ENCODE results near the gene LOXHD1. TPM values are rescaled to one million over a fixed set of nuclear protein-coding genes. Genes with fewer than 3 reads are reported as not detected.

LOXHD1 gene
- total RNA-seq, 4 donors from 2014 or later: 0.62 TPM; not detected in 3

- intact Hi-C loops (cut with DNase I; ENCODE audit: low total_unique reads): no loop called here
Measured at GRCh38 chr18:46506974-46507586, 149.9 kb downstream of the LOXHD1 start.

GRCh38 chr18:46502444-46502843 lies 154.6 kb downstream of the LOXHD1 start:
- no peaks in the 10 kb centered on the region for H3K27me3 ChIP-seq
- no peaks in the 10 kb centered on the region for H3K4me1 ChIP-seq
- H3K27ac ChIP-seq: no peak overlapping the region
- H3K9me3 ChIP-seq: no peaks in the 10 kb centered on the region
- TF ChIP-seq CTCF (IDR thresholded peaks at IDR 0.05) (no peak), POLR2A (IDR thresholded peaks at IDR 0.05) (no peak)
- no peaks in the 10 kb centered on the region for H3K36me3 ChIP-seq
- no peak overlapping the region for H3K4me3 ChIP-seq
- intact Hi-C loops (cut with DNase I; ENCODE audit: low total_unique reads): no loop called here
- DNase-seq: no peak

More at GRCh38 chr18:46506974-46507586, 149.9 kb downstream of the LOXHD1 start:
- Histone ChIP-seq H3K4me1 (no peaks in the 10 kb centered on the region), H3K27me3 (no peaks in the 10 kb centered on the region), H3K36me3 (no peaks in the 10 kb centered on the region), H3K9me3 (no peaks in the 10 kb centered on the region), H3K4me3 (no peak overlapping the region), H3K27ac (no peak overlapping the region)
- no peak for DNase-seq
- no peak for TF ChIP-seq POLR2A (IDR thresholded peaks at IDR 0.05)
- no peak for TF ChIP-seq CTCF (IDR thresholded peaks at IDR 0.05)

GRCh38 chr18:46497129-46497528 lies 159.9 kb downstream of the LOXHD1 start:
- DNase-seq: no peak
- intact Hi-C loops (cut with DNase I; ENCODE audit: low total_unique reads): no loop called here
- TF ChIP-seq POLR2A (IDR thresholded peaks at IDR 0.05) (no peak), CTCF (IDR thresholded peaks at IDR 0.05) (no peak)

DNA sequence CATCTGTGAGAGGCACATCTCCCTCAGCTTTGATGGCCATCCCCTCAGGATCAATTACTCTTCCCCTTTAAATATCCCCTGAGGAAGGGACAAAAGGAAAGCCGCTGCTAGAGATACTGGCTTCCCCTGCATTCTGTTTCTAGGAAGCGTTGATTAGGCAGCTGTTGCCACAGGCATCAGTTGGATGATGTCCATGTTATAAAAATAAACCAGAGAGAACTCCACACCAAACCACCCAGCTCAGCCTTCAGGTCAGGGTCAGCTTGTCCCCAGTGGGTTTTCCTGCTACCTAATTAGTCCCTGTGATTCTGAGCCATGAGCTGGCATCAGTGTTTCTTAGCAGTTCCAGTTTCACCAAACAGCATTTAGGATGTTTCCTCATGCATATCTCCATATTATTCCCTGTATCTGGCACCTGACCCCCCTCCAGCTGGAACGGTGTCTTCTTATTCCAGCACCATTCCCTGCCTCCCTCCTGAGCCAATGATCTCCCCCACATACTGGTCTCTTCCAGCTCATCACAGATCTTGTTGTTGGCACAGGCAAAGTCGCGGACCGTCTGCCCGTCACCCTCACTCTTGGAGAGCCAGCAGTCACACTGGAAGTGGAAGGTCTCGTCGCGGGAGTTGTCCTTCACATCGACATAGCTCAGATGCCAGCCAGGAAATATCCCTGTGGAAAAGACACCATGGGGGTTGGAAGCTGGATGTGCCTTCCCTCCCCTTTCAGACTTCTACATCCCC lies 168.4 kb downstream of the LOXHD1 start:
- no peaks in the 10 kb centered on the region for H3K27me3 ChIP-seq
- no peak for TF ChIP-seq POLR2A (IDR thresholded peaks at IDR 0.05)
- no peak for TF ChIP-seq CTCF (IDR thresholded peaks at IDR 0.05)
- H3K4me3 ChIP-seq: no peak overlapping the region
- H3K27ac ChIP-seq: no peak overlapping the region
- no peaks in the 10 kb centered on the region for H3K36me3 ChIP-seq
- DNase-seq: no peak
- H3K9me3 ChIP-seq: no peaks in the 10 kb centered on the region
- H3K4me1 ChIP-seq: no peaks in the 10 kb centered on the region
- intact Hi-C loops (cut with DNase I; ENCODE audit: low total_unique reads): no loop called here

More at GRCh38 chr18:46497129-46497528, 159.9 kb downstream of the LOXHD1 start:
- Histone ChIP-seq H3K27ac (no peak overlapping the region), H3K9me3 (no peaks in the 10 kb centered on the region), H3K36me3 (no peaks in the 10 kb centered on the region), H3K4me1 (no peaks in the 10 kb centered on the region), H3K27me3 (no peaks in the 10 kb centered on the region), H3K4me3 (no peak overlapping the region)

DNA sequence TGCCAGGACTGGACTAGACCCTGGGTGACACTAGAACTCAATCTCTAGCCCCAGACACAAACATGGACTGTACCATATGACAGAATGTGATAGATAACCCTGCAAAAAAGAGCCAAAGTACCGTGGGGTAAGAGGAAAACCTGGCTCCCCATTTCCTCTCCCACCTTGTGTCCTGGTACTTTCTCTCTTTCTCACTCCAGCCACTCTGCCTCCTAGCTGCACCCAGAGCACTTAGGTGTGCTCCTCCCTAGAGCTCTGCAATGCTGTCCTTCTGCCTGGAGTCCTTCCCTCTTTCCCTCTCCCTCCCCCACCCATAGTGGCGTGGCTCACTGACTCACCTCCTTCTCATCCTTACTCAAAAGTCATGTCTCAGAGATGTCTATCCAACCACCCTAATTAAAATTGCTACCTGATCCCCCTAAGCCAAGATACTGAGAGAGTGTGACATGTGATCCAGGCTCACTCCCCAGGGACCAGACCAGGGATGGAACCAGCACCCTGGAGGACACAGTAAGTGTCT lies 171.3 kb downstream of the LOXHD1 start:
- TF ChIP-seq CTCF (IDR thresholded peaks at IDR 0.05) (no peak), POLR2A (IDR thresholded peaks at IDR 0.05) (no peak)
- no peak overlapping the region for H3K4me3 ChIP-seq
- no peaks in the 10 kb centered on the region for H3K9me3 ChIP-seq
- intact Hi-C loops (cut with DNase I; ENCODE audit: low total_unique reads): no loop called here
- no peaks in the 10 kb centered on the region for H3K27me3 ChIP-seq
- no peak for DNase-seq
- H3K4me1 ChIP-seq: no peaks in the 10 kb centered on the region
- H3K27ac ChIP-seq: no peak overlapping the region
- H3K36me3 ChIP-seq: no peaks in the 10 kb centered on the region

Measured in uterus (tissue), 4 donors.